Immature natural killer cell (primary cell): ENCODE measurements around the gene SLCO4A1. TPM values are rescaled to one million over a fixed set of nuclear protein-coding genes. Genes with fewer than 3 reads are reported as not detected.
A peak's percentile ranks its signal among the peaks of the same experiment; 100 is the strongest.

ENCODE experiments used
- DNase-seq, 3 donors: peaks; one replicate each; pipeline ENCODE4 v3.0.0; 2022; ENCODE audit warnings: mixed read lengths in 1 of 3
- H3K27ac Mint-ChIP-seq, 6 donors: one replicate each; pipeline ENCODE4 v1.8.0; 2020; ENCODE audit warnings: mixed read lengths in 6 of 6, mild to moderate bottlenecking in 5 of 6, inconsistent platforms in 4 of 6, moderate library complexity in 3 of 6
- H3K27me3 Mint-ChIP-seq, 3 donors: one replicate each; pipeline ENCODE4 v1.8.0; 2020 to 2021; ENCODE audit warnings: low read depth in 3 of 3, mild to moderate bottlenecking in 3 of 3, mixed read lengths in 3 of 3, moderate library complexity in 3 of 3, inconsistent platforms in 1 of 3
- H3K36me3 Mint-ChIP-seq, 3 donors: one replicate each; pipeline ENCODE4 v1.8.0; 2020; ENCODE audit warnings: mixed read lengths in 3 of 3, inconsistent platforms in 2 of 3, mild to moderate bottlenecking in 2 of 3
- H3K4me1 Mint-ChIP-seq, 2 donors: one replicate each; pipeline ENCODE4 v1.8.0; 2020; ENCODE audit warnings: inconsistent platforms in 2 of 2, mild to moderate bottlenecking in 2 of 2, mixed read lengths in 2 of 2, moderate library complexity in 1 of 2
- H3K4me3 Mint-ChIP-seq, 5 donors: one replicate each; pipeline ENCODE4 v1.8.0; 2020; ENCODE audit warnings: mild to moderate bottlenecking in 5 of 5, mixed read lengths in 5 of 5, inconsistent platforms in 3 of 5, moderate library complexity in 3 of 5
- H3K9me3 Mint-ChIP-seq, 6 donors: one replicate each; pipeline ENCODE4 v1.8.0; 2020; ENCODE audit warnings: mild to moderate bottlenecking in 6 of 6, mixed read lengths in 6 of 6, inconsistent platforms in 4 of 6, moderate library complexity in 3 of 6
- polyA plus RNA-seq, 3 donors: library from polyadenylated mRNA; unstranded; fragments of 300-500 nt; fragmentation: Illumina TruSeq; gene quantifications; one replicate each; pipeline ENCODE4 v1.2.3, GENCODE V29; 2021

SLCO4A1 gene
- polyA plus RNA-seq, 3 donors from 2014 or later = 0.34 to 0.40 TPM; not detected in 1

GRCh38 chr20:62658593-62659178, 16.4 kb downstream of the SLCO4A1 start:
- DNase-seq = no peak
- Mint-ChIP-seq H3K4me1 (no peaks in the 10 kb centered on the region), H3K27me3 (no peaks in the 10 kb centered on the region), H3K9me3 (no peaks in the 10 kb centered on the region), H3K27ac (peak overlapping the region in 1 of 6 donors; percentile 26), H3K36me3 (no peaks in the 10 kb centered on the region), H3K4me3 (no peak overlapping the region)

GRCh38 chr20:62659488-62660239, 17.4 kb downstream of the SLCO4A1 start:
- Mint-ChIP-seq H3K27me3 (no peaks in the 10 kb centered on the region), H3K27ac (no peak overlapping the region), H3K9me3 (no peaks in the 10 kb centered on the region), H3K36me3 (no peaks in the 10 kb centered on the region), H3K4me3 (no peak overlapping the region), H3K4me1 (no peaks in the 10 kb centered on the region)
- no peak for DNase-seq

DNA sequence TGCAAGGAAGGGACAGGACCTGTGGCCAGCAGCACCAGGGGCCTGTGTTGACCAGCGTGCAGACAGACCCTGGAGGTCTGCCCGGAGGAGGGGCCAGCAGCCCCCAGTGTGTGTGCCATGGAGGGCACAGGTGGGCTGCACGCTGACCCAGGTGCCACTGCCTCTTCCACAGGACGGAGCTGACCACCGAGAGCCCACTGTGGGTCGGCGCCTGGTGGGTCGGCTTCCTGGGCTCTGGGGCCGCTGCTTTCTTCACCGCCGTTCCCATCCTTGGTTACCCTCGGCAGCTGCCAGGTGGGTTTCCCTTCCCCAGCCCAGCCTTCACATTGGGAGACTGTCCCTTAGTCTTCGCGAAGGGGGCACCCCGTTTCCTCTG, 17.9 kb downstream of the SLCO4A1 start:
- no peak overlapping the region for H3K4me3 Mint-ChIP-seq
- no peak overlapping the region for H3K27ac Mint-ChIP-seq
- H3K36me3 Mint-ChIP-seq = no peaks in the 10 kb centered on the region
- DNase-seq = no peak
- H3K27me3 Mint-ChIP-seq = no peaks in the 10 kb centered on the region
- H3K9me3 Mint-ChIP-seq = no peaks in the 10 kb centered on the region
- H3K4me1 Mint-ChIP-seq = no peaks in the 10 kb centered on the region

DNA sequence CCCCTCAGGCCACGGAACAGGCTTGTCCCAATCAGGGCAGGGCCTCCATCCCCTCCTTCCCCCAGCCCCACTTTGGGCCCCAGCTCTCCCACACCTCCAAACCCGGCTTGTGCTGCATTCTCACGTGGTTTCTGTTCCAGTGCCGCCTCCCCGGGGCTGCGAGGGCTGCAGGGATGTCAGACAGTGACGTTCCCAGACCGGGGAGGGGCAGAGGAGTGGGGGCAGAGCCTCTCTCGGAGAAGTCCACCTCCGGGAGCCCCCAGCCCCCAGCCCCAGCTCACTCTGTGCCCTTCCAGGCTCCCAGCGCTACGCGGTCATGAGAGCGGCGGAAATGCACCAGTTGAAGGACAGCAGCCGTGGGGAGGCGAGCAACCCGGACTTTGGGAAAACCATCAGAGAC, 18.5 kb downstream of the SLCO4A1 start:
- Mint-ChIP-seq H3K27ac (no peak overlapping the region), H3K4me3 (no peak overlapping the region), H3K4me1 (no peaks in the 10 kb centered on the region), H3K27me3 (no peaks in the 10 kb centered on the region), H3K9me3 (no peaks in the 10 kb centered on the region), H3K36me3 (no peaks in the 10 kb centered on the region)
- no peak for DNase-seq

DNA sequence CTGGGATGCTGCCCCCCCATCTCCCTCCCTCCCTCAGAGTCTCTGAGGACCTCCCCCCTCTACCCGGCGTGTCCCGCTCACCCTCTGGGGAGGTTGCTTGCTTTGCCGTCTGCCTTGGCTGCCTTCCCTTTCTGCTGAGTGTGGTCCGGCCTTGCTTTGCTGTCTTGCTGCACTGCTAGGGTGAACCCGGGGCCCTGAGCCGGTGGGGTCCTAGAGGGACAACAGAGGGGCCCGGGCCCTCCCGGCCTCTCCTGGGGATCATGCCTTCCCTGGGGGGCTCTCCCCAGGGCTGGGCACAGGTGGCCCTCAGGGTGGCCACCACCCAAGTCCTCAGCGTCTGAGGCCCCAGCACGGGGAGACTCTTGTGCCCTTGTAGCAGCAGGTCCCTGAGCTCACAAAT, 19.3 kb downstream of the SLCO4A1 start:
- no peak overlapping the region for H3K4me3 Mint-ChIP-seq
- no peaks in the 10 kb centered on the region for H3K36me3 Mint-ChIP-seq
- H3K4me1 Mint-ChIP-seq = no peaks in the 10 kb centered on the region
- no peaks in the 10 kb centered on the region for H3K27me3 Mint-ChIP-seq
- DNase-seq = no peak
- no peaks in the 10 kb centered on the region for H3K9me3 Mint-ChIP-seq
- no peak overlapping the region for H3K27ac Mint-ChIP-seq

DNA sequence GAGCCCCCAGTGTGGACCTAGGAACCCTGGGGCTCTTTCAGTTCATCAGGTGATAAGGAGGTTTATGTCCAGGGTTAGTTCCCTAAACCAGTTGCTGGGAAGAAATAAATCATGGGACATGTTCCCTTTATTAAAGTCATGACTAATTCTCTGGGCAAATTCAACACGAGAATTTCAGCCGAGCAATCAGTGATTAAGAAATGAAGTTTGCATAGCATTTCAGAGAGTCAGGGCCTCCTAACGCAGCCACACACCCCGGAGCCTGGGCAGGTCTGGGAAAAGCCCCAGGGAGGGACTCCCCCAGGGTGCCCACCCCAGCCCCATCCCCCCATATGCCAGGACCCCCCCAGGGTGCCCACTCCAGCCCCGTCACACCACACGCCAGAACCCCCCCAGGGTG, 20.1 kb downstream of the SLCO4A1 start:
- no peak for DNase-seq
- Mint-ChIP-seq H3K27ac (no peak overlapping the region), H3K27me3 (no peaks in the 10 kb centered on the region), H3K36me3 (no peaks in the 10 kb centered on the region), H3K9me3 (no peaks in the 10 kb centered on the region), H3K4me1 (no peaks in the 10 kb centered on the region), H3K4me3 (no peak overlapping the region)

DNA sequence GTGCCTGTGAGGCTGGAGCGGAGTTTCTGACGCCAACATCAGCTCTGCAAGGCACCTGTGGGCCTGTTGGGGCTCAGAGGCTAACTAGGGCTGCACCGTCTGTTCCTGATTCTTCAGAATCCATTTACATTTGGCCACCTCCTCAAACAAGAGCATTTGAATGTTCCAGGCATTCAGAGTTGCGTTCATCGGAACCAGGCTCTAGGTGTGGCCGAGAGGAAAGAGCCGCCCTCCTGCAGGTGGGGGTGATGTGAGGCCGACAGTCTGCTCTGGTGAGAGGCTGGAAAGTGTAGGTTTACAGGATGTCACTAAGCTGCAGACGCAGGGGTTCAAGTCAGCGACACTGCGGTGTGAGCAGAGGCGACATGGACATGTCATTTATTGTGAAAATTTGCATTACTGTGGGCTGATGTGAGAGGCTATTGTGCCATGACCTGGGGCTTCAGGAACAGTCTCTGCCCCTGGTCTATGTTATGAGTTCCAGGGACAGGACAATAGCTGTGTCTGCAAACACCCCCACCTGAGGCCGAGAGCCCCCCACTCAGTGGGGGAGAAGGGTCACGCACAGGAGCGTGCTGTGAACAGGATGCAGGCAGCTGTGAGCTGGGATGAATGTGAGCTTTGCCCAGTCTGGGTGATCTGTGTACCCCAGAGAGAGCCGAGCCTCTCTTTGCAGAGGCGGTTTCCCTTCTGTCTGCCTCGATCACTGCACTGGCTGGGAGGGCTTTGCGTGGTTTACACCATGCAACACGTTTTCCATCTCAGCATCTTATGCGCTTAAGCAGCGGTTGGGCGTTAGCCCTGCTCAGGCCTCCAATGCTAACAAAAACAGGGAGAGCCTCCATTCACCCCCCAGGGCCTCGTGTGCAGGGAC, 21.1 kb downstream of the SLCO4A1 start:
- Mint-ChIP-seq H3K4me3 (no peak overlapping the region), H3K4me1 (no peaks in the 10 kb centered on the region), H3K27me3 (no peaks in the 10 kb centered on the region), H3K36me3 (no peaks in the 10 kb centered on the region), H3K27ac (no peak overlapping the region), H3K9me3 (no peaks in the 10 kb centered on the region)
- DNase-seq = no peak

DNA sequence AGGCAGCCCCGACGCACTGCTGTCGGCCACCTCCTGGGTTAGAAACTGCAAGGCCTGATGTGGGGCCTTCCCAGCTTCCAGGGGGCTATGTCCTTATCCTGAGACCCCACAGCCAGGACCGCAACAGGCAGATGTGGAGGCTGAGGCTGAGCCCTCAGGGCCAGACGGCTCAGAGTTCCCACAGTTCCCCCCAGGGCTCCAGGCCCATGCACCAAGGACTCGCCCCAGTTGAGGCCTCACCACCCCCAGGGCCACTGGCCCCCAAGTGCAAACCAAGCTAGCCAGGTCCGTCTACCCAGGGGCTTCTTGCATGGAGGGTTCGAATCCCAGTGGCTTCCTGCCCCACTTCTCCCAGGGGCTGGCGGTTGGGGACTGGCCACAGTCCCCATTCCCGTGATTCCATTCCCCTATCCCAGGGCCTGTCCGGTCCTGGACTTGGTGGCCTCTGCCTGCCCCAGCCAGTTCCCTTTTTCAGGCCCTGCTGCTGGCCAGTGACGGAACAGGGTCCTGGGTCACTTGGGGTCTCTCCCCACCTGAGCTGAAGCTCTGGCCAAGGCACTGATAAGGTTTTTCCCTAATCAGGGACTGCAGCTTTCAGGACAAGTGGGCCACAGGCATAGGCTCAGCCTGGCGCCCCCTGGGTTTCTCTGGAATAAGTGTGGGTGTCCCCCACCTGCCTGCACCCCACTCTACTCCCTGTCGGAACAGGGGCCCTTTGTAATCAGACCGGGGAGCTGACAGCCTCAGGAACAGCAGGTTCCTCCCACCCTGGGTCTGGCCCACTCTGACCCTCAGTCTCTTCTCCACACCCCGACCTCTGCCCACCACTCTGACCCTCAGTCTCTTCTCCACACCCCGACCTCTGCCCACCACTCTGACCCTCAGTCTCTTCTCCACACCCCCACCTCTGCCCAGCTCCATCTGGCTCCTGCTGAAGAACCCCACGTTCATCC, 22.0 kb downstream of the SLCO4A1 start:
- no peak for DNase-seq
- no peak overlapping the region for H3K27ac Mint-ChIP-seq
- no peaks in the 10 kb centered on the region for H3K36me3 Mint-ChIP-seq
- H3K27me3 Mint-ChIP-seq = no peaks in the 10 kb centered on the region
- H3K9me3 Mint-ChIP-seq = no peaks in the 10 kb centered on the region
- no peaks in the 10 kb centered on the region for H3K4me1 Mint-ChIP-seq
- no peak overlapping the region for H3K4me3 Mint-ChIP-seq

GRCh38 chr20:62665153-62665754, 23.0 kb downstream of the SLCO4A1 start:
- no peaks in the 10 kb centered on the region for H3K27me3 Mint-ChIP-seq
- no peaks in the 10 kb centered on the region for H3K4me1 Mint-ChIP-seq
- no peak overlapping the region for H3K4me3 Mint-ChIP-seq
- DNase-seq = no peak
- H3K36me3 Mint-ChIP-seq = no peaks in the 10 kb centered on the region
- no peaks in the 10 kb centered on the region for H3K9me3 Mint-ChIP-seq
- H3K27ac Mint-ChIP-seq = no peak overlapping the region

- Mint-ChIP-seq H3K36me3 (no peaks in the 10 kb centered on the region), H3K27me3 (no peaks in the 10 kb centered on the region), H3K27ac (no peak overlapping the region), H3K9me3 (no peaks in the 10 kb centered on the region), H3K4me1 (no peaks in the 10 kb centered on the region), H3K4me3 (no peak overlapping the region)
- DNase-seq = no peak
Observed at GRCh38 chr20:62665826-62666735, 23.8 kb downstream of the SLCO4A1 start.

DNA sequence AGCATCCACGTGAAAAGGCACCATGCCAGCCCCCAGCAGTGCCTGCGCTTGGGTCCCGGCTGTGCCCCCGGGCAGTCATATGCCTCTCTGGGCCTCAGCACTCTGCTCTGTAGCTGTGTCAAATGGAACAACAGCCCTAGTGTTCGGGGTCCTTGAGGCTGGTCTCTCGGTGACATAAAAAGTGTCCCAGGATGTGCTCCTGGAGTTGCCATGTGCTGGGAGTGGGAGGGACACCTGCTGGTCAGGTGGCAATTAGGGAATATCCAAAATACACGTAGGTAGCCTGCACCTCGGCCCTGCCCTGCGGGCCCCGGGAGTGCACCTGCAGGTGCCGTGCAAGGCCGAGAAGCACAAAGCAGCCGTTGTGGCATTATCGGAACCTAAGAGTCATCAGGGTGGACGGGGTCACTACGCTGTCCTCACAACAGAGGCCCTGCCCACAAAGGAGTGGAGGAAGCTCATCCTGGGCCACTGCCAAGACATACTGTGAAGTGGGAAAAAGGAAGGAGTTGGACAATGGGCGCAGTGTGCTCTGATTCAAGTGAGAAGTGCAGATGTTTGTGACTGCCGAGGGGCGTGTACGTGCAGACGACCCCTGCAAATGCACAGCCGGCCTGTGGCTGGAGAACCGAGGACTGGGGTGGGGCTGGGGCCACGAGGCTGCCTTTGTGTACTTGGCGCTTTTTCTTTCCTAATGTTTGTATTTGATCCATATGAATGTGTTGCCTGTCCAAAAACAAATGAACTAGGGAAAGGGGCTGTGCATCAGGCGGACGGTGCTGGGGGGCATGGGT, 24.6 kb downstream of the SLCO4A1 start:
- H3K27ac Mint-ChIP-seq = no peak overlapping the region
- no peaks in the 10 kb centered on the region for H3K27me3 Mint-ChIP-seq
- DNase-seq = no peak
- no peaks in the 10 kb centered on the region for H3K36me3 Mint-ChIP-seq
- no peaks in the 10 kb centered on the region for H3K4me1 Mint-ChIP-seq
- no peak overlapping the region for H3K4me3 Mint-ChIP-seq
- H3K9me3 Mint-ChIP-seq = no peaks in the 10 kb centered on the region
